H1 (cell line): Measurements from ENCODE around the gene RIGI.

Source experiments
- CHD2 ChIP-seq: IDR thresholded peaks from 2 replicates; pipeline ENCODE4 v1.6.1; 2012; ENCODE audit warnings: low read length, improper control_type of control experiment
- CTCF ChIP-seq, 3 experiments: IDR thresholded peaks; 1 replicate in 2 of 3; 2 replicates in 1 of 3; pipeline versions ENCODE4 v1.5.1 to v1.6.1; 2011; ENCODE audit warnings: low read length in 3 of 3, mild to moderate bottlenecking in 3 of 3, inconsistent platforms in 2 of 3, low read depth in 1 of 3, moderate library complexity in 1 of 3; ENCODE audit not compliant: insufficient read depth in 1 of 3; ENCODE audit errors: control extremely low read depth in 1 of 3
- E2F6 ChIP-seq: IDR thresholded peaks from 2 replicates; pipeline ENCODE4 v1.6.1; 2012; ENCODE audit warnings: inconsistent platforms
- EZH2 ChIP-seq: fragments of 200-600 bp; sonication (generic); IDR thresholded peaks from 2 replicates; pipeline ENCODE4 v1.7.1; 2012; ENCODE audit warnings: low read depth, mild to moderate bottlenecking, moderate library complexity, low read length, inconsistent platforms; ENCODE audit not compliant: severe bottlenecking
- HDAC2 ChIP-seq, 2 experiments: fragments of 300-600 bp in 1 of 2; sonication (generic) in 1 of 2; IDR thresholded peaks; 2 replicates each; pipeline ENCODE4 v1.6.1; 2011 to 2012; ENCODE audit warnings: low read depth in 2 of 2, low read length in 2 of 2, mild to moderate bottlenecking in 2 of 2, moderate library complexity in 2 of 2, borderline replicate concordance in 1 of 2, inconsistent platforms in 1 of 2
- HDAC6 ChIP-seq: IDR thresholded peaks from one replicate; pipeline ENCODE4 v1.7.1; 2012; ENCODE audit warnings: low read depth, mild to moderate bottlenecking, inconsistent platforms, low read length, moderate library complexity
- MAX ChIP-seq: IDR thresholded peaks from 2 replicates; pipeline ENCODE4 v1.6.1; 2012; ENCODE audit warnings: inconsistent platforms
- PHF8 ChIP-seq: fragments of 200-600 bp; sonication (generic); conservative IDR thresholded peaks from 2 replicates; pipeline ENCODE4 v1.7.1; 2012; ENCODE audit warnings: low read depth, mild to moderate bottlenecking, inconsistent platforms, low read length, moderate library complexity
- POLR2A ChIP-seq, 2 experiments: IDR thresholded peaks; 1 replicate in 1 of 2; 2 replicates in 1 of 2; pipeline ENCODE4 v1.6.1; 2011; ENCODE audit warnings: low read depth in 2 of 2, low read length in 2 of 2, mild to moderate bottlenecking in 2 of 2; ENCODE audit errors: control extremely low read depth in 1 of 2
- POLR2AphosphoS5 ChIP-seq: IDR thresholded peaks from 2 replicates; pipeline ENCODE4 v1.6.1; 2011; ENCODE audit warnings: low read depth, low read length
- RAD21 ChIP-seq, 2 experiments: IDR thresholded peaks in 1 of 2; conservative IDR thresholded peaks in 1 of 2; 2 replicates each; pipeline ENCODE4 v1.6.1; 2011; ENCODE audit warnings: low read depth in 2 of 2, low read length in 2 of 2, improper control_type of control experiment in 1 of 2, inconsistent platforms in 1 of 2, mild to moderate bottlenecking in 1 of 2, moderate library complexity in 1 of 2
- RFX5 ChIP-seq: IDR thresholded peaks from 2 replicates; pipeline ENCODE4 v1.6.1; 2011; ENCODE audit warnings: low read depth, low read length, improper control_type of control experiment, borderline replicate concordance
- TAF7 ChIP-seq: optimal IDR thresholded peaks from 2 replicates; pipeline ENCODE3; 2011; ENCODE audit warnings: low read depth, mild to moderate bottlenecking, inconsistent platforms, low read length, moderate library complexity, borderline replicate concordance
- YY1 ChIP-seq: IDR thresholded peaks from 2 replicates; pipeline ENCODE4 v1.6.1; 2011; ENCODE audit warnings: low read depth, mild to moderate bottlenecking, low read length

- TF ChIP-seq HDAC6: no peak
- no peak for TF ChIP-seq CTCF (IDR thresholded peaks at IDR 0.05; ENCODE audit: control extremely low read depth in 1 of 3, insufficient read depth in 1 of 3, low read depth in 1 of 3, low read length in 3 of 3)
- TF ChIP-seq PHF8: no peak
- TF ChIP-seq YY1: no peak
- no peak for TF ChIP-seq HDAC2 (IDR thresholded peaks at IDR 0.05; ENCODE audit: borderline replicate concordance in 1 of 2, low read depth in 2 of 2, low read length in 2 of 2)
- TF ChIP-seq POLR2A (IDR thresholded peaks at IDR 0.05; ENCODE audit: control extremely low read depth in 1 of 2, low read depth in 2 of 2, low read length in 2 of 2): no peak
- no peak for TF ChIP-seq POLR2AphosphoS5
- no peak for TF ChIP-seq MAX
- TF ChIP-seq TAF7: no peak
- TF ChIP-seq RAD21 (IDR thresholded peaks at IDR 0.05 in 1 of 2, conservative IDR thresholded peaks at IDR 0.05 in 1 of 2; ENCODE audit: low read depth in 2 of 2, low read length in 2 of 2): no peak
- no peak for TF ChIP-seq CHD2
- TF ChIP-seq EZH2: no peak
- TF ChIP-seq RFX5: no peak
- no peak for TF ChIP-seq E2F6
Observed at GRCh38 chr9:32533336-32533735, 7.3 kb upstream of the RIGI start.
